Stomach (tissue), 9 donors: Measurements from ENCODE around the gene TPX2. TPM values are rescaled to one million over a fixed set of nuclear protein-coding genes. Genes with fewer than 3 reads are reported as not detected.

Experiments used
- DNase-seq, 2 donors: peaks; one replicate each; pipeline versions ENCODE4 v3.0.0 to v3.0.0-alpha.2; 2013 to 2019
- H3K27ac ChIP-seq, 5 donors: fragments of 200-600 bp in 4 of 5; sonication (generic) in 4 of 5; one replicate each; pipeline ENCODE4 v1.5.1; 2013 to 2019; ENCODE audit warnings: mild to moderate bottlenecking in 1 of 5, moderate library complexity in 1 of 5
- H3K27me3 ChIP-seq, 3 donors: fragments of 200-600 bp; sonication (generic); one replicate each; pipeline ENCODE4 v1.5.1; 2017 to 2019; ENCODE audit warnings: mixed run types in 1 of 3
- H3K36me3 ChIP-seq, 4 donors: fragments of 200-600 bp; sonication (generic); 1 replicate in 3 of 4; 2 replicates in 1 of 4; pipeline ENCODE4 v1.5.1; 2016 to 2019
- H3K4me1 ChIP-seq, 4 donors: fragments of 200-600 bp; sonication (generic); one replicate each; pipeline ENCODE4 v1.5.1; 2016 to 2019
- H3K4me3 ChIP-seq, 4 donors: fragments of 200-600 bp; sonication (generic) in 3 of 4; one replicate each; pipeline ENCODE4 v1.5.1; 2016 to 2019; ENCODE audit warnings: mild to moderate bottlenecking in 1 of 4
- H3K9me3 ChIP-seq, 4 donors: fragments of 200-600 bp; sonication (generic); one replicate each; pipeline ENCODE4 v1.5.1; 2016 to 2019
- EP300 ChIP-seq: sonication (generic); formaldehyde crosslinking; IDR thresholded peaks from one replicate; pipeline ENCODE4 v1.6.1; 2017; ENCODE audit warnings: antibody characterized with exemption
- POLR2A ChIP-seq, 4 donors: fragments of 450-650 bp; IDR thresholded peaks; one replicate each; pipeline ENCODE4 v1.6.1; 2016; ENCODE audit warnings: antibody characterized with exemption in 4 of 4, control low read depth in 2 of 4, mild to moderate bottlenecking in 1 of 4, moderate library complexity in 1 of 4
- POLR2AphosphoS5 ChIP-seq, 3 donors: sonication (generic); formaldehyde crosslinking; IDR thresholded peaks; one replicate each; pipeline ENCODE4 v1.6.1; 2016; ENCODE audit warnings: antibody characterized with exemption in 3 of 3
- WGBS, 5 donors: extraction: QIAGEN DNeasy Blood & Tissue Kit in 3 of 5; methylation state at CpG; one replicate each; pipeline versions ENCODE4 v1.1.5 to v1.1.7; 2013 to 2018; 5-methylcytosine and 5-hydroxymethylcytosine counted together
- intact Hi-C: fragments of 100-400 bp; cut with DNase I; formaldehyde crosslinking; loops from one replicate; pipeline ENCODE4 v1.15.1; 2023; ENCODE audit warnings: low total_unique reads
- polyA plus RNA-seq, 3 donors: library from polyadenylated mRNA; stranded (reverse); fragments of 200-250 nt; gene quantifications; one replicate each; pipeline ENCODE4 v1.2.3, GENCODE V29; 2013
- total RNA-seq, 5 donors: library from RNA; depleted of rRNA; stranded (reverse); fragments of >200 nt; gene quantifications; one replicate each; pipeline versions ENCODE4 v1.1.0 to v1.2.3, GENCODE V29; 2014 to 2016
- TF ChIP-seq, protein P1 (sequence below), 7 experiments: fragments of 450-650 bp in 4 of 7; fragments of 200-600 bp in 3 of 7; sonication (generic) in 3 of 7; IDR thresholded peaks; one replicate each; pipeline ENCODE4 v1.5.1; 2016 to 2019; ENCODE audit warnings: antibody characterized with exemption in 7 of 7, control low read depth in 2 of 7, mild to moderate bottlenecking in 1 of 7
- donor health status: healthy with polysubstance abuse.
- donor health status: Bipolar disorder and iron deficiency.
- donor health status: healthy.

TPX2 gene
- total and polyA plus RNA-seq, 8 donors, result 1.7 to 11.4 (median 6.7) TPM

DNA sequence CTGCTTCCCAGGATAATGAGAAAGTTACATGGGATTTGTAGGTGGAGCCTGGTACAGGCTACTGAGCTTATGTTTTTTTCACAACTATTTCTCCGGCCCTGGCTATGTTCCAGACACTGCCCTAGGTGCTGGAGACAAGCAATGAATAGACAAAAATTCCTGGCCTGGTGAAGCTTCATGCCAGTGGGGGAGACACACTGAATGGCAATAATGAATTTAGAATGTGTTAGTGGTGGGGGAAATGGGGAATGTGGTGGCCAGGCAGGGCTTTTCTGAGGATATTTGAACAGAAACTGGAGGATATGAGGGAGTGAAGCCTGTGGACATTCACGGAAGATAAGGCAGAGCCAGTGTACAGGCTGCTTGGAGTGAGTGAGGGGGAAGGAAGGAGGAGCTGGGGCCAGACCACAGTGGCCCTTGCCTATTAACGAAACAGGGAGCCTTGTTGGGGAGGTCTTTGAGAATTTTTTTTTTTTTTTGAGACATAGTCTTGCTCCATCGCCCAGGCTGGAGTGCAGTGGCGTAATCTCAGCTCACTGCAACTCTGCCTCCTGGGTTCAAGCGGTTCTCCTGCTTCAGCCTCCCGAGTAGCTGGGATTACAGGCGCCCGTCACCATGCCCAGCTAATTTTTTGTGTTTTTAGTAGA, 99.7 kb downstream of the TPX2 start:
- Histone ChIP-seq H3K4me1 (peaks cover 19 to 58% (median 29%) of the 10 kb centered on the region in 4 donors), H3K27ac (no peak overlapping the region), H3K36me3 (no peaks in the 10 kb centered on the region), H3K27me3 (peaks cover 0 to 3% (median 0%) of the 10 kb centered on the region in 3 donors), H3K4me3 (no peak overlapping the region), H3K9me3 (no peaks in the 10 kb centered on the region)
- TF ChIP-seq, protein P1, sequence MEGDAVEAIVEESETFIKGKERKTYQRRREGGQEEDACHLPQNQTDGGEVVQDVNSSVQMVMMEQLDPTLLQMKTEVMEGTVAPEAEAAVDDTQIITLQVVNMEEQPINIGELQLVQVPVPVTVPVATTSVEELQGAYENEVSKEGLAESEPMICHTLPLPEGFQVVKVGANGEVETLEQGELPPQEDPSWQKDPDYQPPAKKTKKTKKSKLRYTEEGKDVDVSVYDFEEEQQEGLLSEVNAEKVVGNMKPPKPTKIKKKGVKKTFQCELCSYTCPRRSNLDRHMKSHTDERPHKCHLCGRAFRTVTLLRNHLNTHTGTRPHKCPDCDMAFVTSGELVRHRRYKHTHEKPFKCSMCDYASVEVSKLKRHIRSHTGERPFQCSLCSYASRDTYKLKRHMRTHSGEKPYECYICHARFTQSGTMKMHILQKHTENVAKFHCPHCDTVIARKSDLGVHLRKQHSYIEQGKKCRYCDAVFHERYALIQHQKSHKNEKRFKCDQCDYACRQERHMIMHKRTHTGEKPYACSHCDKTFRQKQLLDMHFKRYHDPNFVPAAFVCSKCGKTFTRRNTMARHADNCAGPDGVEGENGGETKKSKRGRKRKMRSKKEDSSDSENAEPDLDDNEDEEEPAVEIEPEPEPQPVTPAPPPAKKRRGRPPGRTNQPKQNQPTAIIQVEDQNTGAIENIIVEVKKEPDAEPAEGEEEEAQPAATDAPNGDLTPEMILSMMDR (IDR thresholded peaks at IDR 0.05), result no peak
- no peak for TF ChIP-seq POLR2A (IDR thresholded peaks at IDR 0.05)
- no peak for TF ChIP-seq POLR2AphosphoS5 (IDR thresholded peaks at IDR 0.05)
- TF ChIP-seq EP300, result no peak
- 70 to 76% (median 71%) methylated on average over 9 of the region's 9 CpGs for WGBS, 5 donors
- intact Hi-C loops, result no loop called here
- DNase-seq, result no peak

DNA sequence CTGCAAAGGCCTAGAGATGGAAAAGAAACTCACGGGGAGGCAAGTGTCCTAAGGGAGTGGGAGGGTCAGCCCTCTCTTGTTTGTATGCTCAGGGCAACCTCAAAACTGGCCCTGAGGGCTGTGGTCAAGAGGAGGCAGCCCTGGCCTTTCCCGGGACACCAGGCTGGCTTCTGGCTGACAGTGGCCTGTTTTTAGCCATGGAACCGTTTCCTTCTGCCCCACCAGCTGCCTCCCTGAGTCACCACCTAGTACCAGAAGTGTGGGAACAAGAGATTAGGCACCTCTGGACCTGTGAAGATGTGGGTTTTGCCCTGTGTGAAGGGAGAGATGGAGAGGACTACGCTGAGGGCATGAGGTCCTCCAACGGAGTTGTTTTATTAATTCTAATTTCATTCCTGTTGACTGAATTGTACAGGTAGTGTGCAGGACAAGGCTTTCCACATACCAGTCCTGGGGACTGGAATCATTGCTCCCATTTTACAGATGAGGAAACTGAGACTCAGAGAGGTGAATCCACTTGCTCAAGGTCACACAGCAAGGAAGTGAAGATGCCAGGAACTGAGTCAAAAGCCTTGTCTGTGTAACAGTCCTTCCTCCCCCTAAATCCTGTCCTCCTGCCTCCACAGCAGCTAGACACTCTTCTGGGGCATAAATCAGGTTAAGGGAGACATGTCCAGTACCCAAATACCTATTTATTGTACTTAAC, 100.8 kb downstream of the TPX2 start:
- Histone ChIP-seq H3K9me3 (no peaks in the 10 kb centered on the region), H3K4me1 (peaks cover 19 to 63% (median 26%) of the 10 kb centered on the region in 4 donors), H3K4me3 (no peak overlapping the region), H3K27ac (no peak overlapping the region), H3K27me3 (no peaks in the 10 kb centered on the region), H3K36me3 (no peaks in the 10 kb centered on the region)
- intact Hi-C loops, result no loop called here
- DNase-seq, result no peak
- TF ChIP-seq, protein P1 (IDR thresholded peaks at IDR 0.05), result no peak
- no peak for TF ChIP-seq EP300
- TF ChIP-seq POLR2AphosphoS5 (IDR thresholded peaks at IDR 0.05), result no peak
- no peak for TF ChIP-seq POLR2A (IDR thresholded peaks at IDR 0.05)
- 66 to 80% (median 72%) methylated on average over 5 of the region's 5 CpGs for WGBS, 5 donors

DNA sequence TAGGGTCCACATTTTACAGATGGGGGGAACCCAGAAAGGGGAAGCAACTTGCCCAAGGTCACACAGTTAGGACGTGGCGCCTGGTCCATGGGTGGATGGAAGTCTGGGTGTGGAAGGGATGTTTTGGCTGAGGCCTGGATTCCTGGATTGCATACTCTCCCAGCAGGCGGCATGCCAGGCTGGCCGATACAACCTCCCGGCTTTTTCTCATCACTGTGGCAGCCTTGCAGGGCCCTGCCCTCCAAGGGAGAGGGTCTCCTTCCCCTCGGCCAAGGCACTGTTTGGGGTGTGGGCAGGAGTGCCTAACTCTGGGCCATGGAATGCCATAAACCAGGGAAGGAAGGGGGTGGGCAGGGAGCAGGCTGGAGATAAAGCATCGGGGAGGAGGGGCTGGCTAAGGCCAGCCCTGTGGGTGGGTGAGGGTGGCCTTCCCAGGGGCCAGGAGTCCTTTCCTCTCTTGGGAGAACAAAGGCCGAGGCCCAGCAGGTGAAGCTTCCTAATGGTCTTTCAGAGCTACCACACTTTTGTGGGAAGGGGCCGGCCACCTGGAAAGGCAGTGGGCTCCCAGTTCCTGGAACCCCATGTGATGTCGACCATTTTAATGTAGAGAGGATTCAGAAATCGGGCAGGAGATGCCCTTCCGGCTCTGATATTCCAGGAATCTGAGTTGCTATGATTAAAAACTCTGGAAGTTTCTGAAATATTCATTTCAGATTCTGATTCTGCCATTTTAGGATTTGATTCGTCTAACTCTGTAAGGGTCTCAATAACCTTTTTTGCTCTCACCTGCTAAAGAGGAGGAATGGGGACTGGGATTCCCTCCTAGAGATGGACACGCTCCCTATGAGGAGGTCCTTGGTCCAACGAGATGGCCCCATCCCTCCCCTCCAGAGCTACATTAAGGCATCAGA, 102.1 kb downstream of the TPX2 start:
- Histone ChIP-seq H3K27me3 (no peaks in the 10 kb centered on the region), H3K9me3 (no peaks in the 10 kb centered on the region), H3K4me3 (no peak overlapping the region), H3K4me1 (peaks cover 12 to 60% (median 20%) of the 10 kb centered on the region in 4 donors), H3K27ac (peak overlapping the region in 3 of 5 donors; percentile 15 to 55 (median 27)), H3K36me3 (no peaks in the 10 kb centered on the region)
- DNase-seq, result no peak
- intact Hi-C loops, result no loop called here
- WGBS, 5 donors, result 67 to 79% (median 77%) methylated on average over 15 of the region's 15 CpGs
- TF ChIP-seq, protein P1 (IDR thresholded peaks at IDR 0.05), result no peak
- TF ChIP-seq POLR2A (IDR thresholded peaks at IDR 0.05) (no peak), EP300 (no peak), POLR2AphosphoS5 (IDR thresholded peaks at IDR 0.05) (no peak)

DNA sequence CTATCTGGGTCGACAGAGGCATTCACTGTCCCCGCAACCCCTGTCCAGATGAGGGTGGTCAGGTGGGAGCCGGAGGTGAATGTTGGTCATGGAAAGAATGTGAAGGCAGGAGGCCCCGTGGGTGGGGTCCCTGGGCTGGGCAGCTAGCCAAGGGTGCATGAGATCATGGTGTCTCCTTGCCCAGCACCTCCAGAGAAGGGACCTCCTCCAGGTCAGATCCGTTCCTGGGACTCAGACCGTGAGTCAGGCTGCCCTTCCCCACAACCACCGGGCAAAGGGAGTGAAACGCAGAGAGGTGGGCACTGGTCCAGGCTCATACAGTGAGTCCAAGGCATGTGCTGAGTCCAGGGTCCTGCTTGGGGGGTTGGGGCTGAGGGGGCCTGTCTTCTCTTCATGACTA, 102.8 kb downstream of the TPX2 start:
- DNase-seq, result peak in 1 of 2 donors; percentile 65
- Histone ChIP-seq H3K4me3 (no peak overlapping the region), H3K27ac (peak overlapping the region in 4 of 5 donors; percentile 13 to 55 (median 21)), H3K4me1 (peaks cover 7 to 53% (median 15%) of the 10 kb centered on the region in 4 donors), H3K9me3 (no peaks in the 10 kb centered on the region), H3K27me3 (no peaks in the 10 kb centered on the region), H3K36me3 (no peaks in the 10 kb centered on the region)
- intact Hi-C loops, result no loop called here
- TF ChIP-seq EP300 (no peak), POLR2AphosphoS5 (IDR thresholded peaks at IDR 0.05) (no peak), POLR2A (IDR thresholded peaks at IDR 0.05) (no peak)
- TF ChIP-seq, protein P1 (IDR thresholded peaks at IDR 0.05), result no peak
- 32 to 49% (median 41%) methylated on average over 4 to 8 of the region's 8 CpGs for WGBS, 5 donors
